K562 (cell line): ENCODE data around the gene ARF5. TPM values are rescaled to one million over a fixed set of nuclear protein-coding genes. Genes with fewer than 3 reads are reported as not detected.

Experiments
- ATAC-seq: fragments of 200-7000 bp; cut with Tn5 transposase; 3 replicates; pipeline ENCODE4 v1.9.1; 2020; ENCODE audit warnings: moderate library complexity
- BruUV-seq: library from RNA; stranded (reverse); fragments of 400-500 nt; replicated peaks from 2 replicates; lab custom pipeline; 2021; lab: Mats Ljungman, UMichigan
- CTCF ChIA-PET: fragments of 300-600 bp; formaldehyde crosslinking; extraction: SDS; loops from one replicate; lab custom pipeline; 2021; ENCODE audit warnings: low intra/inter-chr PET ratio; lab: Yijun Ruan, JAX
- POLR2A ChIA-PET: fragments of 300-600, 350-650 bp; sonication (Branson Sonifier 250); formaldehyde crosslinking; extraction: SDS; loops from one replicate; lab custom pipeline; 2021; ENCODE audit warnings: antibody characterized with exemption, inconsistent platforms; lab: Yijun Ruan, JAX
- DNase-seq, 4 experiments: peaks; one replicate each; pipeline versions ENCODE4 v3.0.0 to v3.0.0-alpha.2; 2011 to 2018; ENCODE audit warnings: low spot score in 3 of 4, mixed read lengths in 3 of 4; ENCODE audit errors: extremely low read depth in 1 of 4
- FAIRE-seq: peaks from 2 replicates; lab custom pipeline; 2011; peaks lifted over from hg19 to GRCh38; lab: Jason Lieb, UNC
- H2AFZ ChIP-seq: 2 replicates; pipeline ENCODE4 v1.6.0; 2011; ENCODE audit warnings: low read depth, low read length, control low read depth, inconsistent platforms
- H3K27ac ChIP-seq: fragments of 200-600 bp; 3 replicates; pipeline ENCODE4 v1.8.0; 2011; ENCODE audit warnings: low read depth, mild to moderate bottlenecking, control low read depth, inconsistent platforms, low read length, moderate library complexity, mixed read lengths; ENCODE audit errors: extremely low read depth
- H3K27me3 ChIP-seq, 2 experiments: fragments of 300-600 bp in 1 of 2; 2 replicates in 1 of 2; 3 replicates in 1 of 2; pipeline versions ENCODE4 v1.6.0 to v1.8.0; 2011; ENCODE audit warnings: inconsistent platforms in 2 of 2, low read length in 2 of 2, mild to moderate bottlenecking in 1 of 2, mixed read lengths in 1 of 2, moderate library complexity in 1 of 2; ENCODE audit not compliant: control insufficient read depth in 2 of 2, insufficient read depth in 2 of 2
- H3K36me3 ChIP-seq: fragments of 300-600 bp; 3 replicates; pipeline ENCODE4 v1.8.0; 2011; ENCODE audit warnings: mild to moderate bottlenecking, low read length, inconsistent platforms; ENCODE audit not compliant: control insufficient read depth, insufficient read depth
- H3K4me1 ChIP-seq, 2 experiments: fragments of 200-600 bp in 1 of 2; replicated peaks in 1 of 2; 2 replicates in 1 of 2; 3 replicates in 1 of 2; pipeline versions ENCODE4 v1.5.1 to v1.8.0; 2011; ENCODE audit warnings: inconsistent platforms in 2 of 2, low read length in 2 of 2, mild to moderate bottlenecking in 1 of 2, mixed read lengths in 1 of 2, moderate library complexity in 1 of 2; ENCODE audit not compliant: control insufficient read depth in 2 of 2, insufficient read depth in 2 of 2
- H3K4me2 ChIP-seq: 2 replicates; pipeline ENCODE4 v1.6.1; 2011; ENCODE audit warnings: low read length, control low read depth, inconsistent platforms, mixed read lengths; ENCODE audit not compliant: insufficient read depth
- H3K4me3 ChIP-seq: fragments of 200-600 bp; sonication (generic), shearing (Covaris generic); 2 replicates; pipeline ENCODE4 v1.5.1; 2016; ENCODE audit warnings: control low read depth, inconsistent platforms
- H3K79me2 ChIP-seq: fragments of 200-600 bp; 3 replicates; pipeline ENCODE4 v1.8.0; 2011; ENCODE audit warnings: low read length, inconsistent platforms; ENCODE audit not compliant: control insufficient read depth, insufficient read depth
- H3K9ac ChIP-seq, 2 experiments: 2 replicates each; pipeline versions ENCODE4 v1.6.0 to v1.6.1; 2011; ENCODE audit warnings: low read depth in 2 of 2, low read length in 2 of 2, control low read depth in 1 of 2, inconsistent platforms in 1 of 2, mild to moderate bottlenecking in 1 of 2, mixed read lengths in 1 of 2; ENCODE audit not compliant: insufficient read depth in 1 of 2
- H3K9me1 ChIP-seq: one replicate; pipeline ENCODE4 v1.6.0; 2011; ENCODE audit warnings: inconsistent platforms, mild to moderate bottlenecking, low read length, moderate library complexity; ENCODE audit not compliant: control insufficient read depth, insufficient read depth
- H3K9me3 ChIP-seq: replicated peaks from 2 replicates; pipeline ENCODE4 v1.5.1; 2011; ENCODE audit warnings: low read depth, low read length, inconsistent platforms; ENCODE audit not compliant: control insufficient read depth, insufficient read depth
- H4K20me1 ChIP-seq: replicated peaks from 2 replicates; pipeline ENCODE4 v1.6.1; 2011; ENCODE audit warnings: low read length, inconsistent platforms, mixed read lengths; ENCODE audit not compliant: control insufficient read depth, insufficient read depth
- DDX20 ChIP-seq: fragments of 450-650 bp; IDR thresholded peaks from 2 replicates; pipeline ENCODE4 v1.6.1; 2016; ENCODE audit warnings: missing genetic modification characterization, low read depth, mild to moderate bottlenecking, missing compliant biosample characterization, moderate library complexity
- E2F3 ChIP-seq: fragments of 250-450 bp; sonication (Bioruptor Pico); IDR thresholded peaks from 2 replicates; pipeline ENCODE4 v1.4.0; 2020; ENCODE audit warnings: mild to moderate bottlenecking
- LEF1 ChIP-seq: fragments of 450-650 bp; IDR thresholded peaks from 2 replicates; pipeline ENCODE4 v1.6.1; 2016; ENCODE audit warnings: mild to moderate bottlenecking
- MYBL2 ChIP-seq, 2 experiments: fragments of 450-650 bp in 1 of 2; sonication (generic) in 1 of 2; formaldehyde crosslinking in 1 of 2; IDR thresholded peaks; 2 replicates each; pipeline versions ENCODE4 v1.6.1 to v1.8.1; 2017 to 2022; ENCODE audit warnings: borderline replicate concordance in 1 of 2, inconsistent platforms in 1 of 2, low read depth in 1 of 2, mild to moderate bottlenecking in 1 of 2, missing genetic modification reagents in 1 of 2, moderate library complexity in 1 of 2
- NCOA4 ChIP-seq: fragments of 450-650 bp; IDR thresholded peaks from 2 replicates; pipeline ENCODE4 v1.6.1; 2018; ENCODE audit warnings: mild to moderate bottlenecking; ENCODE audit not compliant: partially characterized antibody
- POLR2B ChIP-seq: fragments of 450-650 bp; IDR thresholded peaks from 2 replicates; pipeline ENCODE4 v1.6.1; 2018; ENCODE audit warnings: low read depth; ENCODE audit not compliant: partially characterized antibody
- RHOXF2B ChIP-seq: fragments of 250-450 bp; sonication (Bioruptor Pico); conservative IDR thresholded peaks from 2 replicates; pipeline ENCODE4 v1.5.1; 2021
- SMARCA5 ChIP-seq: fragments of 450-650 bp; IDR thresholded peaks from 2 replicates; pipeline ENCODE4 v1.6.1; 2016
- SRSF3 ChIP-seq: fragments of 200-400 bp; formaldehyde crosslinking; IDR thresholded peaks from 2 replicates; pipeline ENCODE4 v1.6.1; 2016; ENCODE audit warnings: mild to moderate bottlenecking, low read length, moderate library complexity; ENCODE audit not compliant: insufficient read depth
- TBP ChIP-seq: optimal IDR thresholded peaks from 2 replicates; pipeline ENCODE3; 2011; ENCODE audit warnings: low read depth, low read length, improper control_type of control experiment
- ZC3H4 ChIP-seq: sonication (generic); formaldehyde crosslinking; IDR thresholded peaks from 2 replicates; pipeline ENCODE4 v1.9.0; 2021; ENCODE audit warnings: missing genetic modification reagents, borderline replicate concordance
- ZKSCAN3 ChIP-seq: fragments of 250-450 bp; sonication (Bioruptor Pico); IDR thresholded peaks from 2 replicates; pipeline ENCODE4 v1.4.0; 2020
- WGBS: fragments of 100-300 bp; shearing (Covaris generic); methylation state at CpG from one replicate; pipeline ENCODE4 v1.1.6; 2016; ENCODE audit warnings: low coverage, mixed read lengths; ENCODE audit not compliant: insufficient coverage; ENCODE audit errors: missing lambda C conversion rate; 5-methylcytosine and 5-hydroxymethylcytosine counted together
- in situ Hi-C: fragments of 300-500 bp; cut with MboI; formaldehyde crosslinking; loops from 4 replicates; pipeline ENCODE4 v1.15.0; 2018; ENCODE audit warnings: inconsistent platforms, mixed read lengths
- intact Hi-C: fragments of 100-400 bp; cut with micrococcal nuclease; formaldehyde crosslinking; loops from 2 replicates; pipeline ENCODE4 v1.14.2; 2022
- polyA plus RNA-seq, 8 experiments: library from polyadenylated mRNA; depleted of rRNA in 4 of 8; stranded (reverse) in 5 of 8; unstranded in 3 of 8; fragments of >200 nt; fragmentation: Nextera tagmentation in 2 of 8; fragmentation: Illumina TruSeq in 1 of 8; extraction: Ambion mirVana in 2 of 8; extraction: Trizol in 1 of 8; gene quantifications; 2 replicates each; pipeline versions ENCODE4 v1.2.1 to v1.2.3, GENCODE V29; 2011 to 2014; ENCODE audit warnings: inconsistent platforms in 1 of 8, missing spikeins in 1 of 8
- total RNA-seq, 7 experiments: library from RNA; depleted of rRNA in 6 of 7; stranded (reverse); fragments of >200 nt in 6 of 7; fragmentation: Illumina TruSeq in 2 of 7; extraction: Trizol in 2 of 7; gene quantifications; 2 replicates each; pipeline versions ENCODE4 v1.2.1 to v1.2.3, GENCODE V29; 2011 to 2021; ENCODE audit warnings: low replicate concordance in 1 of 7
- TF ChIP-seq, protein P1 (sequence below): fragments of 450-650 bp; IDR thresholded peaks from 2 replicates; pipeline ENCODE4 v1.6.1; 2016; ENCODE audit warnings: low read depth
- TF ChIP-seq, protein P2 (sequence below), 3 experiments: IDR thresholded peaks in 2 of 3; conservative IDR thresholded peaks in 1 of 3; 2 replicates each; pipeline ENCODE4 v1.5.1; 2011 to 2012; ENCODE audit warnings: low read length in 3 of 3, mild to moderate bottlenecking in 3 of 3, control low read depth in 2 of 3, improper control_type of control experiment in 1 of 3, inconsistent platforms in 1 of 3, low read depth in 1 of 3, mixed read lengths in 1 of 3, moderate library complexity in 1 of 3; ENCODE audit not compliant: insufficient read depth in 2 of 3

Gene ARF5
- total and polyA plus RNA-seq, 9 of the 15 experiments (the other 6 are each of a cell fraction or from before 2014, with no cell fraction given) = 8.1 to 290 (median 125) TPM

DNA sequence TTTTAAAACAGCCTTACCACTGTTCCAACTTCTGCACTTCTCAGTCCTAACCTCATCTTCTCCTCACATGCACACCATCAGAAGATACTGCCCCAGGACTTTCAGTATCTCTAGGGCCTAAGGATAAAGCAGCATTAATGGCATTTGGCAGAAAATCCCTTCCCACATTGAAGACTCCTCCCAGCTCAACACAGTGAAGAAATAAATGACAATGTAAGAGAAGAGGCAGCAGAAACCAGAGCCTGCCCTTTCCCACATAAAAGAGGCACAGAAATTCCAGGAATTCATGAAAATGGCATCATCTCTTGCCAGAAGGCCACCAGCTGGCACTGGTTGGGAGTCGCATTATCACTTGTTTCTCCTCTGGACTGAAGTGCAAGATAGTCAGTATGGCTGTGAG lies 6.5 kb upstream of the ARF5 start:
- BruUV-seq = no TSS peak
- Histone ChIP-seq H4K20me1 (peaks cover 23% of the 10 kb centered on the region), H3K27me3 (no peaks in the 10 kb centered on the region), H2AFZ (no peak overlapping the region), H3K9ac (no peak overlapping the region), H3K9me3 (peaks cover 6% of the 10 kb centered on the region; the same call in 1 of the 2 replicates), H3K79me2 (peaks cover 20% of the 10 kb centered on the region), H3K36me3 (peaks cover 41% of the 10 kb centered on the region), H3K4me2 (no peak overlapping the region), H3K4me3 (no peak overlapping the region), H3K27ac (no peak overlapping the region), H3K9me1 (peaks cover 5% of the 10 kb centered on the region), H3K4me1 (peaks cover 17 to 28% of the 10 kb centered on the region in 2 experiments; a peak in 4 of 5 replicates)
- WGBS = 86% methylated on average over 1 of the region's 1 CpG
- no peak for FAIRE-seq
- DNase-seq = no peak
- no peak for ATAC-seq
- POLR2A ChIA-PET = interaction anchor here (0.6 to 1.5 kb wide), 7 partner anchors 9 to 519 kb away, joined by 4 to 5 read pairs (median 4); no protein-coding TSS in a partner anchor
- CTCF ChIA-PET = no interaction called here
- in situ Hi-C loops (no loop called here), intact Hi-C loops (no loop called here)
- TF ChIP-seq, protein P1, sequence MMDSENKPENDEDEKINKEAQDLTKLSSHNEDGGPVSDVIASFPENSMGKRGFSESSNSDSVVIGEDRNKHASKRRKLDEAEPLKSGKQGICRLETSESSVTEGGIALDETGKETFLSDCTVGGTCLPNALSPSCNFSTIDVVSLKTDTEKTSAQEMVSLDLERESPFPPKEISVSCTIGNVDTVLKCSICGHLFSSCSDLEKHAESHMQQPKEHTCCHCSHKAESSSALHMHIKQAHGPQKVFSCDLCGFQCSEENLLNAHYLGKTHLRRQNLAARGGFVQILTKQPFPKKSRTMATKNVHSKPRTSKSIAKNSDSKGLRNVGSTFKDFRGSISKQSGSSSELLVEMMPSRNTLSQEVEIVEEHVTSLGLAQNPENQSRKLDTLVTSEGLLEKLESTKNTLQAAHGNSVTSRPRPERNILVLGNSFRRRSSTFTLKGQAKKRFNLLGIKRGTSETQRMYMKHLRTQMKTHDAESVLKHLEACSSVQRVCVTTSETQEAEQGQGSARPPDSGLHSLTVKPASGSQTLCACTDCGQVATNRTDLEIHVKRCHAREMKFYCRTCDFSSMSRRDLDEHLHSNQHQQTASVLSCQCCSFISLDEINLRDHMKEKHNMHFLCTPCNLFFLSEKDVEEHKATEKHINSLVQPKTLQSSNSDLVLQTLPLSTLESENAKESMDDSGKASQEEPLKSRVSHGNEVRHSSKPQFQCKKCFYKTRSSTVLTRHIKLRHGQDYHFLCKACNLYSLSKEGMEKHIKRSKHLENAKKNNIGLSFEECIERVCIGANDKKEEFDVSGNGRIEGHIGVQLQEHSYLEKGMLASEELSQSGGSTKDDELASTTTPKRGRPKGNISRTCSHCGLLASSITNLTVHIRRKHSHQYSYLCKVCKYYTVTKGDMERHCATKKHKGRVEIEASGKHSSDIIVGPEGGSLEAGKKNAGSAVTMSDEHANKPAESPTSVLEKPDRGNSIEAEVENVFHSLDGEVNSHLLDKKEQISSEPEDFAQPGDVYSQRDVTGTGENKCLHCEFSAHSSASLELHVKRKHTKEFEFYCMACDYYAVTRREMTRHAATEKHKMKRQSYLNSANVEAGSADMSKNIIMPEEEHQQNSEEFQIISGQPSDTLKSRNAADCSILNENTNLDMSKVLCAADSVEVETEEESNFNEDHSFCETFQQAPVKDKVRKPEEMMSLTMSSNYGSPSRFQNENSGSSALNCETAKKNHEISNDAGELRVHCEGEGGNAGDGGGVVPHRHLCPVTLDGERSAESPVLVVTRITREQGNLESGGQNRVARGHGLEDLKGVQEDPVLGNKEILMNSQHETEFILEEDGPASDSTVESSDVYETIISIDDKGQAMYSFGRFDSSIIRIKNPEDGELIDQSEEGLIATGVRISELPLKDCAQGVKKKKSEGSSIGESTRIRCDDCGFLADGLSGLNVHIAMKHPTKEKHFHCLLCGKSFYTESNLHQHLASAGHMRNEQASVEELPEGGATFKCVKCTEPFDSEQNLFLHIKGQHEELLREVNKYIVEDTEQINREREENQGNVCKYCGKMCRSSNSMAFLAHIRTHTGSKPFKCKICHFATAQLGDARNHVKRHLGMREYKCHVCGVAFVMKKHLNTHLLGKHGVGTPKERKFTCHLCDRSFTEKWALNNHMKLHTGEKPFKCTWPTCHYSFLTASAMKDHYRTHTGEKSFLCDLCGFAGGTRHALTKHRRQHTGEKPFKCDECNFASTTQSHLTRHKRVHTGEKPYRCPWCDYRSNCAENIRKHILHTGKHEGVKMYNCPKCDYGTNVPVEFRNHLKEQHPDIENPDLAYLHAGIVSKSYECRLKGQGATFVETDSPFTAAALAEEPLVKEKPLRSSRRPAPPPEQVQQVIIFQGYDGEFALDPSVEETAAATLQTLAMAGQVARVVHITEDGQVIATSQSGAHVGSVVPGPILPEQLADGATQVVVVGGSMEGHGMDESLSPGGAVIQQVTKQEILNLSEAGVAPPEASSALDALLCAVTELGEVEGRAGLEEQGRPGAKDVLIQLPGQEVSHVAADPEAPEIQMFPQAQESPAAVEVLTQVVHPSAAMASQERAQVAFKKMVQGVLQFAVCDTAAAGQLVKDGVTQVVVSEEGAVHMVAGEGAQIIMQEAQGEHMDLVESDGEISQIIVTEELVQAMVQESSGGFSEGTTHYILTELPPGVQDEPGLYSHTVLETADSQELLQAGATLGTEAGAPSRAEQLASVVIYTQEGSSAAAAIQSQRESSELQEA = no peak
- TF ChIP-seq TBP = no peak
- TF ChIP-seq MYBL2 (IDR thresholded peaks at IDR 0.05; ENCODE audit: low read depth) = no peak
- no peak for TF ChIP-seq MYBL2 (CRISPR knock-in tag; IDR thresholded peaks at IDR 0.05; ENCODE audit: borderline replicate concordance)
- no peak for TF ChIP-seq ZC3H4 (CRISPR knock-in tag)
- TF ChIP-seq E2F3 (CRISPR knock-in tag) = no peak
- no peak for TF ChIP-seq NCOA4
- no peak for TF ChIP-seq SRSF3
- TF ChIP-seq DDX20 (tag) = no peak
- TF ChIP-seq LEF1 = no peak
- no peak for TF ChIP-seq SMARCA5
- TF ChIP-seq, protein P2, sequence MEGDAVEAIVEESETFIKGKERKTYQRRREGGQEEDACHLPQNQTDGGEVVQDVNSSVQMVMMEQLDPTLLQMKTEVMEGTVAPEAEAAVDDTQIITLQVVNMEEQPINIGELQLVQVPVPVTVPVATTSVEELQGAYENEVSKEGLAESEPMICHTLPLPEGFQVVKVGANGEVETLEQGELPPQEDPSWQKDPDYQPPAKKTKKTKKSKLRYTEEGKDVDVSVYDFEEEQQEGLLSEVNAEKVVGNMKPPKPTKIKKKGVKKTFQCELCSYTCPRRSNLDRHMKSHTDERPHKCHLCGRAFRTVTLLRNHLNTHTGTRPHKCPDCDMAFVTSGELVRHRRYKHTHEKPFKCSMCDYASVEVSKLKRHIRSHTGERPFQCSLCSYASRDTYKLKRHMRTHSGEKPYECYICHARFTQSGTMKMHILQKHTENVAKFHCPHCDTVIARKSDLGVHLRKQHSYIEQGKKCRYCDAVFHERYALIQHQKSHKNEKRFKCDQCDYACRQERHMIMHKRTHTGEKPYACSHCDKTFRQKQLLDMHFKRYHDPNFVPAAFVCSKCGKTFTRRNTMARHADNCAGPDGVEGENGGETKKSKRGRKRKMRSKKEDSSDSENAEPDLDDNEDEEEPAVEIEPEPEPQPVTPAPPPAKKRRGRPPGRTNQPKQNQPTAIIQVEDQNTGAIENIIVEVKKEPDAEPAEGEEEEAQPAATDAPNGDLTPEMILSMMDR (IDR thresholded peaks at IDR 0.05 in 2 of 3, conservative IDR thresholded peaks at IDR 0.05 in 1 of 3; ENCODE audit: insufficient read depth in 2 of 3, low read depth in 1 of 3, low read length in 3 of 3) = no peak
- TF ChIP-seq POLR2B = no peak
- TF ChIP-seq ZKSCAN3 (CRISPR knock-in tag) = no peak
- TF ChIP-seq RHOXF2B (CRISPR knock-in tag) = no peak
